CD14-positive monocyte (primary cell): ENCODE data around the gene RPS25. TPM values are rescaled to one million over a fixed set of nuclear protein-coding genes. Genes with fewer than 3 reads are reported as not detected.

ENCODE experiments used
- DNase-seq, 3 donors: peaks; one replicate each; pipeline ENCODE4 v3.0.0-alpha.2; 2011 to 2022
- H2AFZ ChIP-seq: 2 replicates; pipeline ENCODE4 v1.6.0; 2012; ENCODE audit warnings: mild to moderate bottlenecking, low read depth, low read length, inconsistent platforms; ENCODE audit not compliant: insufficient read depth, poor library complexity, severe bottlenecking
- H3K27ac ChIP-seq, 2 donors: 1 replicate in 1 of 2; 2 replicates in 1 of 2; pipeline ENCODE4 v1.5.1; 2012 to 2013; ENCODE audit warnings: low read length in 2 of 2, control low read depth in 1 of 2, inconsistent platforms in 1 of 2, low read depth in 1 of 2, mild to moderate bottlenecking in 1 of 2
- H3K27me3 ChIP-seq, 2 donors: one replicate each; pipeline versions ENCODE4 v1.6.0 to v1.6.1; 2011 to 2013; ENCODE audit warnings: low read length in 2 of 2; ENCODE audit not compliant: control insufficient read depth in 2 of 2, insufficient read depth in 2 of 2
- H3K36me3 ChIP-seq, 2 donors: replicated peaks in 1 of 2; 1 replicate in 1 of 2; 2 replicates in 1 of 2; pipeline versions ENCODE4 v1.5.1 to v1.6.1; 2012 to 2013; ENCODE audit warnings: low read length in 2 of 2, control low read depth in 1 of 2, inconsistent platforms in 1 of 2, mild to moderate bottlenecking in 1 of 2; ENCODE audit not compliant: insufficient read depth in 2 of 2, control insufficient read depth in 1 of 2
- H3K4me1 ChIP-seq, 2 donors: 1 replicate in 1 of 2; 2 replicates in 1 of 2; pipeline versions ENCODE4 v1.5.1 to v1.6.1; 2012 to 2013; ENCODE audit warnings: low read length in 2 of 2, control low read depth in 1 of 2, inconsistent platforms in 1 of 2, mild to moderate bottlenecking in 1 of 2, moderate library complexity in 1 of 2; ENCODE audit not compliant: insufficient read depth in 2 of 2, control insufficient read depth in 1 of 2
- H3K4me2 ChIP-seq: replicated peaks from 2 replicates; pipeline ENCODE3; 2012; ENCODE audit warnings: low read length, moderate library complexity, mild to moderate bottlenecking; ENCODE audit not compliant: poor library complexity, severe bottlenecking; ENCODE audit errors: extremely low read depth
- H3K4me3 ChIP-seq, 3 experiments: fragments of 200-600 bp in 1 of 3; sonication (generic) in 1 of 3; replicated peaks in 1 of 3; 1 replicate in 2 of 3; 2 replicates in 1 of 3; pipeline ENCODE4 v1.5.1; 2011 to 2013; ENCODE audit warnings: low read length in 3 of 3, mild to moderate bottlenecking in 3 of 3, control low read depth in 2 of 3, low read depth in 2 of 3, inconsistent platforms in 1 of 3, moderate library complexity in 1 of 3
- H3K79me2 ChIP-seq: 2 replicates; pipeline ENCODE4 v1.6.0; 2012; ENCODE audit warnings: mild to moderate bottlenecking, control low read depth, inconsistent platforms, low read length, moderate library complexity; ENCODE audit not compliant: insufficient read depth
- H3K9ac ChIP-seq: 2 replicates; pipeline ENCODE4 v1.6.0; 2017; ENCODE audit warnings: low read length, mild to moderate bottlenecking; ENCODE audit not compliant: insufficient read depth, poor library complexity, severe bottlenecking
- H3K9me3 ChIP-seq, 2 donors: replicated peaks in 1 of 2; 1 replicate in 1 of 2; 2 replicates in 1 of 2; pipeline versions ENCODE4 v1.5.1 to v1.6.1; 2012 to 2013; ENCODE audit warnings: low read length in 2 of 2, control low read depth in 1 of 2; ENCODE audit not compliant: control insufficient read depth in 1 of 2, insufficient read depth in 1 of 2
- H4K20me1 ChIP-seq: 2 replicates; pipeline ENCODE4 v1.6.0; 2012; ENCODE audit warnings: mild to moderate bottlenecking, low read length, control low read depth, moderate library complexity; ENCODE audit not compliant: insufficient read depth
- H3K27ac Mint-ChIP-seq, 7 donors: one replicate each; pipeline ENCODE4 v1.8.0; 2020; ENCODE audit warnings: mild to moderate bottlenecking in 7 of 7, mixed read lengths in 7 of 7, moderate library complexity in 6 of 7, inconsistent platforms in 2 of 7
- H3K27me3 Mint-ChIP-seq, 3 donors: one replicate each; pipeline ENCODE4 v1.8.0; 2021 to 2022; ENCODE audit warnings: low read depth in 3 of 3, mild to moderate bottlenecking in 3 of 3, mixed read lengths in 3 of 3, moderate library complexity in 3 of 3, inconsistent platforms in 1 of 3
- H3K36me3 Mint-ChIP-seq, 2 donors: one replicate each; pipeline ENCODE4 v1.8.0; 2020; ENCODE audit warnings: mixed read lengths in 2 of 2, inconsistent platforms in 1 of 2, mild to moderate bottlenecking in 1 of 2
- H3K4me1 Mint-ChIP-seq: one replicate; pipeline ENCODE4 v1.8.0; 2020; ENCODE audit warnings: mild to moderate bottlenecking, mixed read lengths
- H3K4me3 Mint-ChIP-seq, 2 donors: one replicate each; pipeline ENCODE4 v1.8.0; 2020; ENCODE audit warnings: mild to moderate bottlenecking in 2 of 2, mixed read lengths in 2 of 2, moderate library complexity in 1 of 2
- H3K9me3 Mint-ChIP-seq, 7 donors: one replicate each; pipeline ENCODE4 v1.8.0; 2020 to 2022; ENCODE audit warnings: mixed read lengths in 7 of 7, mild to moderate bottlenecking in 6 of 7, moderate library complexity in 6 of 7, inconsistent platforms in 2 of 7
- CTCF ChIP-seq: fragments of 200-600 bp; IDR thresholded peaks from one replicate; pipeline ENCODE4 v1.8.0; 2022; ENCODE audit warnings: antibody characterized with exemption, mild to moderate bottlenecking
- WGBS: methylation state at CpG from one replicate; pipeline ENCODE4 v1.1.5; 2013; ENCODE audit warnings: missing lambda C conversion rate; ENCODE audit not compliant: insufficient coverage; 5-methylcytosine and 5-hydroxymethylcytosine counted together
- intact Hi-C, 2 donors: fragments of 100-400 bp; cut with micrococcal nuclease; formaldehyde crosslinking; loops; one replicate each; pipeline versions ENCODE4 v1.15.0 to v1.15.1; 2023
- polyA plus RNA-seq, 3 donors: library from polyadenylated mRNA; depleted of rRNA in 1 of 3; unstranded in 2 of 3; stranded (reverse) in 1 of 3; fragments of 300-500 nt in 2 of 3; fragments of >200 nt in 1 of 3; fragmentation: Illumina TruSeq in 2 of 3; gene quantifications; 1 replicate in 2 of 3; 2 replicates in 1 of 3; pipeline ENCODE4 v1.2.3, GENCODE V29; 2012 to 2021

The RPS25 gene
- polyA plus RNA-seq, 3 donors: 1,137 to 1,336 (median 1,264) TPM

DNA sequence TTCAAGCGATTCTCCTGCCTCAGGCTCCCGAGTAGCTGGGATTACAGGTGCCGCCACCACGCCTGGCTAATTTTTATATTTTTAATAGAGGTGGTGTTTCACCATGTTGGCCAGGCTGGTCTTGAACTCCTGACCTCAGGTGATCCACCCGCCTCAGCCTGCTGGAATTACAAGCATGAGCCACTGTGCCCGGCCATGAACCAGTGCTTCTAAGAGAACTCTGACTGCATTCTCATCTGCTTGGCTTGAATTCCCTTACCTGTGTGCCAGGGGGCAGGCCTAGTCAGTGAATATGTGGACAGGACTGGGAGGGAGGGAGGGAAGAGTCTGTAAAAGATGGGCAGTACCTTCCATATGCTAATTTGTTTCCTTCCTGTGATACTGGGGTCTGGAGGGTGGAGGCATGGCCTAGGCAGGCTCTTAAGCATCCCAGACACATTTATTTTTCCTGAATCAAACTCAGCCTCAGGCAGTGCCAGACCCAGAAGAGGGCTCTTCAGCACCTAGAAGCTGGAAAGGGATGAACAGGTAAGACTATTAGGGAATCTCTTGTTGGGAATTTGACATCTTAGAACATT is 6.6 kb downstream of the RPS25 start:
- no peaks in the 10 kb centered on the region for H3K9me3 ChIP-seq
- H4K20me1 ChIP-seq: no peaks in the 10 kb centered on the region
- TF ChIP-seq CTCF: no peak
- Mint-ChIP-seq H3K27me3 (no peaks in the 10 kb centered on the region), H3K36me3 (peaks cover 71 to 90% of the 10 kb centered on the region in 2 donors), H3K4me1 (peaks cover 3% of the 10 kb centered on the region), H3K4me3 (no peak overlapping the region), H3K27ac (peak overlapping the region in 2 of 7 donors; percentile 21 to 58), H3K9me3 (no peaks in the 10 kb centered on the region)
- H3K79me2 ChIP-seq: peaks cover 13% of the 10 kb centered on the region
- no peaks in the 10 kb centered on the region for H3K27me3 ChIP-seq
- no peak for DNase-seq
- H3K4me2 ChIP-seq: no peak overlapping the region
- H3K4me3 ChIP-seq: no peak overlapping the region
- intact Hi-C loops: no loop called here
- H3K4me1 ChIP-seq: peaks cover 2 to 4% of the 10 kb centered on the region in 2 donors
- H2AFZ ChIP-seq: no peak overlapping the region
- WGBS: 100% methylated on average over 2 of the region's 6 CpGs
- peaks cover 73 to 93% of the 10 kb centered on the region in 2 donors for H3K36me3 ChIP-seq
- no peak overlapping the region for H3K9ac ChIP-seq
- no peak overlapping the region for H3K27ac ChIP-seq

DNA sequence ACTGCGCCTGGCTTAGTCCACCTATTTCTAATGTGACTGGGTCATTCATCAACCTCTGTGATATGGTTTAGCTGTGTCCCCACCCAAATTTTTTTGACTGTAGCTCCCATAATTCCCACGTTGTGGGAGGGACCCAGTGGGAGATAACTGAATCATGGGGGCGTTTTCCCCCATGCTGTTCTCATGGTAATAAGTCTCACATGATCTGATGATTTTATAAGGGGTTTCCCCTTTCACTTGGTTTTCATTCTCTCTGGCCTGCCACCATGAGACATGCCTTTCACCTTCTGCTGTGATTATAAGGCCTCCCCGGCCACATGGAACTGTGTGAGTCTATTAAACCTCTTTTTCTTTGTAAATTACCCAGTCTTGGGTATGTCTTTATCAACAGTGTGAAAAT is 11.5 kb downstream of the RPS25 start:
- no peak overlapping the region for H2AFZ ChIP-seq
- intact Hi-C loops: no loop called here
- Mint-ChIP-seq H3K4me1 (no peaks in the 10 kb centered on the region), H3K36me3 (peaks cover 66 to 87% of the 10 kb centered on the region in 2 donors), H3K4me3 (no peak overlapping the region), H3K27ac (peak overlapping the region in 1 of 7 donors; percentile 52), H3K27me3 (no peaks in the 10 kb centered on the region), H3K9me3 (no peaks in the 10 kb centered on the region)
- H3K27ac ChIP-seq: no peak overlapping the region
- H3K4me2 ChIP-seq: no peak overlapping the region
- H3K4me1 ChIP-seq: no peaks in the 10 kb centered on the region
- TF ChIP-seq CTCF: no peak
- H3K36me3 ChIP-seq: peaks cover 60 to 92% of the 10 kb centered on the region in 2 donors
- no peak for DNase-seq
- no peaks in the 10 kb centered on the region for H3K79me2 ChIP-seq
- no peaks in the 10 kb centered on the region for H4K20me1 ChIP-seq
- H3K9ac ChIP-seq: no peak overlapping the region
- H3K9me3 ChIP-seq: no peaks in the 10 kb centered on the region
- no peak overlapping the region for H3K4me3 ChIP-seq
- H3K27me3 ChIP-seq: no peaks in the 10 kb centered on the region
- WGBS: 90% methylated on average over 3 of the region's 4 CpGs
